ENCODE measurements around the gene ST14. TPM values are rescaled to one million over a fixed set of nuclear protein-coding genes. Genes with fewer than 3 reads are reported as not detected.

ST14 gene
- total and polyA plus RNA-seq, 2 donors: 13.7 to 28.6 TPM

- peak overlapping the region in 1 of 2 donors; percentile 45 for H3K27ac ChIP-seq (ENCODE audit: low read depth in 1 of 2, low read length in 1 of 2)
- H3K27me3 ChIP-seq (ENCODE audit: control insufficient read depth in 2 of 2, insufficient read depth in 1 of 2, low read length in 1 of 2): no peaks in the 10 kb centered on the region
- peaks cover 0 to 43% of the 10 kb centered on the region in 2 donors for H3K4me1 ChIP-seq (ENCODE audit: control insufficient read depth in 2 of 2, insufficient read depth in 2 of 2, low read length in 2 of 2)
- no peak overlapping the region for H3K4me3 ChIP-seq (ENCODE audit: low read length in 2 of 2)
- 97% methylated on average over 10 of the region's 10 CpGs for WGBS
- DNase-seq (ENCODE audit: low read depth in 6 of 9, low spot score in 9 of 9): no peak
- H3K9me3 ChIP-seq (ENCODE audit: control insufficient read depth in 2 of 2, insufficient read depth in 1 of 2, low read length in 1 of 2): no peaks in the 10 kb centered on the region
- no peaks in the 10 kb centered on the region for H3K36me3 ChIP-seq (ENCODE audit: control insufficient read depth in 2 of 2, insufficient read depth in 2 of 2, low read length in 1 of 2)
Measured at GRCh38 chr11:130177782-130178181, 18.2 kb downstream of the ST14 start.

- H3K36me3 ChIP-seq (ENCODE audit: control insufficient read depth in 2 of 2, insufficient read depth in 2 of 2, low read length in 1 of 2): no peaks in the 10 kb centered on the region
- no peaks in the 10 kb centered on the region for H3K27me3 ChIP-seq (ENCODE audit: control insufficient read depth in 2 of 2, insufficient read depth in 1 of 2, low read length in 1 of 2)
- WGBS: 82% methylated on average over 16 of the region's 16 CpGs
- peak overlapping the region; percentile 42 to 80 for H3K27ac ChIP-seq (ENCODE audit: low read depth in 1 of 2, low read length in 1 of 2)
- no peaks in the 10 kb centered on the region for H3K9me3 ChIP-seq (ENCODE audit: control insufficient read depth in 2 of 2, insufficient read depth in 1 of 2, low read length in 1 of 2)
- DNase-seq (ENCODE audit: low read depth in 6 of 9, low spot score in 9 of 9): peak in 1 of 9 donors; percentile 22
- H3K4me1 ChIP-seq (ENCODE audit: control insufficient read depth in 2 of 2, insufficient read depth in 2 of 2, low read length in 2 of 2): peaks cover 0 to 43% of the 10 kb centered on the region in 2 donors
- H3K4me3 ChIP-seq (ENCODE audit: low read length in 2 of 2): no peak overlapping the region
Measured at GRCh38 chr11:130178441-130179339, 19.1 kb downstream of the ST14 start.

GRCh38 chr11:130179396-130180306, 20.1 kb downstream of the ST14 start:
- H3K9me3 ChIP-seq (ENCODE audit: control insufficient read depth in 2 of 2, insufficient read depth in 1 of 2, low read length in 1 of 2): no peaks in the 10 kb centered on the region
- no peak overlapping the region for H3K4me3 ChIP-seq (ENCODE audit: low read length in 2 of 2)
- no peaks in the 10 kb centered on the region for H3K36me3 ChIP-seq (ENCODE audit: control insufficient read depth in 2 of 2, insufficient read depth in 2 of 2, low read length in 1 of 2)
- 93% methylated on average over 21 of the region's 21 CpGs for WGBS
- no peaks in the 10 kb centered on the region for H3K27me3 ChIP-seq (ENCODE audit: control insufficient read depth in 2 of 2, insufficient read depth in 1 of 2, low read length in 1 of 2)
- peak overlapping the region; percentile 42 to 80 for H3K27ac ChIP-seq (ENCODE audit: low read depth in 1 of 2, low read length in 1 of 2)
- DNase-seq (ENCODE audit: low read depth in 6 of 9, low spot score in 9 of 9): no peak
- peaks cover 0 to 43% of the 10 kb centered on the region in 2 donors for H3K4me1 ChIP-seq (ENCODE audit: control insufficient read depth in 2 of 2, insufficient read depth in 2 of 2, low read length in 2 of 2)

- no peaks in the 10 kb centered on the region for H3K9me3 ChIP-seq (ENCODE audit: control insufficient read depth in 2 of 2, insufficient read depth in 1 of 2, low read length in 1 of 2)
- DNase-seq (ENCODE audit: low read depth in 6 of 9, low spot score in 9 of 9): no peak
- peaks cover 0 to 43% of the 10 kb centered on the region in 2 donors for H3K4me1 ChIP-seq (ENCODE audit: control insufficient read depth in 2 of 2, insufficient read depth in 2 of 2, low read length in 2 of 2)
- no peaks in the 10 kb centered on the region for H3K27me3 ChIP-seq (ENCODE audit: control insufficient read depth in 2 of 2, insufficient read depth in 1 of 2, low read length in 1 of 2)
- H3K36me3 ChIP-seq (ENCODE audit: control insufficient read depth in 2 of 2, insufficient read depth in 2 of 2, low read length in 1 of 2): no peaks in the 10 kb centered on the region
- 88% methylated on average over 4 of the region's 4 CpGs for WGBS
- H3K27ac ChIP-seq (ENCODE audit: low read depth in 1 of 2, low read length in 1 of 2): peak overlapping the region; percentile 64 to 79
- H3K4me3 ChIP-seq (ENCODE audit: low read length in 2 of 2): no peak overlapping the region
Measured at GRCh38 chr11:130180491-130180890, 20.9 kb downstream of the ST14 start.

- no peak overlapping the region for H3K4me3 ChIP-seq (ENCODE audit: low read length in 2 of 2)
- peaks cover 0 to 43% of the 10 kb centered on the region in 2 donors for H3K4me1 ChIP-seq (ENCODE audit: control insufficient read depth in 2 of 2, insufficient read depth in 2 of 2, low read length in 2 of 2)
- WGBS: 89% methylated on average over 8 of the region's 8 CpGs
- peak overlapping the region; percentile 79 to 84 for H3K27ac ChIP-seq (ENCODE audit: low read depth in 1 of 2, low read length in 1 of 2)
- no peak for DNase-seq (ENCODE audit: low read depth in 6 of 9, low spot score in 9 of 9)
- H3K27me3 ChIP-seq (ENCODE audit: control insufficient read depth in 2 of 2, insufficient read depth in 1 of 2, low read length in 1 of 2): no peaks in the 10 kb centered on the region
- no peaks in the 10 kb centered on the region for H3K9me3 ChIP-seq (ENCODE audit: control insufficient read depth in 2 of 2, insufficient read depth in 1 of 2, low read length in 1 of 2)
- no peaks in the 10 kb centered on the region for H3K36me3 ChIP-seq (ENCODE audit: control insufficient read depth in 2 of 2, insufficient read depth in 2 of 2, low read length in 1 of 2)
Measured at GRCh38 chr11:130180896-130181294, 21.3 kb downstream of the ST14 start.

GRCh38 chr11:130181295-130182272, 22.0 kb downstream of the ST14 start:
- peak in 7 of 9 donors; percentile 4 to 54 (median 25) for DNase-seq (ENCODE audit: low read depth in 6 of 9, low spot score in 9 of 9)
- 81% methylated on average over 11 of the region's 11 CpGs for WGBS

GRCh38 chr11:130183878-130184610, 24.5 kb downstream of the ST14 start:
- no peak for DNase-seq (ENCODE audit: low read depth in 6 of 9, low spot score in 9 of 9)
- H3K9me3 ChIP-seq (ENCODE audit: control insufficient read depth in 2 of 2, insufficient read depth in 1 of 2, low read length in 1 of 2): no peaks in the 10 kb centered on the region
- no peaks in the 10 kb centered on the region for H3K36me3 ChIP-seq (ENCODE audit: control insufficient read depth in 2 of 2, insufficient read depth in 2 of 2, low read length in 1 of 2)
- no peak overlapping the region for H3K4me3 ChIP-seq (ENCODE audit: low read length in 2 of 2)
- H3K27me3 ChIP-seq (ENCODE audit: control insufficient read depth in 2 of 2, insufficient read depth in 1 of 2, low read length in 1 of 2): no peaks in the 10 kb centered on the region
- H3K4me1 ChIP-seq (ENCODE audit: control insufficient read depth in 2 of 2, insufficient read depth in 2 of 2, low read length in 2 of 2): peaks cover 0 to 35% of the 10 kb centered on the region in 2 donors
- WGBS: 94% methylated on average over 11 of the region's 11 CpGs
- H3K27ac ChIP-seq (ENCODE audit: low read depth in 1 of 2, low read length in 1 of 2): no peak overlapping the region

More at GRCh38 chr11:130181295-130182272, 22.0 kb downstream of the ST14 start:
- H3K4me3 ChIP-seq (ENCODE audit: low read length in 2 of 2): no peak overlapping the region
- H3K9me3 ChIP-seq (ENCODE audit: control insufficient read depth in 2 of 2, insufficient read depth in 1 of 2, low read length in 1 of 2): no peaks in the 10 kb centered on the region
- no peaks in the 10 kb centered on the region for H3K36me3 ChIP-seq (ENCODE audit: control insufficient read depth in 2 of 2, insufficient read depth in 2 of 2, low read length in 1 of 2)
- H3K27me3 ChIP-seq (ENCODE audit: control insufficient read depth in 2 of 2, insufficient read depth in 1 of 2, low read length in 1 of 2): no peaks in the 10 kb centered on the region
- H3K4me1 ChIP-seq (ENCODE audit: control insufficient read depth in 2 of 2, insufficient read depth in 2 of 2, low read length in 2 of 2): peaks cover 0 to 43% of the 10 kb centered on the region in 2 donors
- peak overlapping the region; percentile 79 to 84 for H3K27ac ChIP-seq (ENCODE audit: low read depth in 1 of 2, low read length in 1 of 2)

GRCh38 chr11:130187096-130187495, 27.5 kb downstream of the ST14 start:
- WGBS: 98% methylated on average over 13 of the region's 13 CpGs
- peaks cover 0 to 4% of the 10 kb centered on the region in 2 donors for H3K4me1 ChIP-seq (ENCODE audit: control insufficient read depth in 2 of 2, insufficient read depth in 2 of 2, low read length in 2 of 2)
- no peak for DNase-seq (ENCODE audit: low read depth in 6 of 9, low spot score in 9 of 9)
- no peak overlapping the region for H3K4me3 ChIP-seq (ENCODE audit: low read length in 2 of 2)
- no peak overlapping the region for H3K27ac ChIP-seq (ENCODE audit: low read depth in 1 of 2, low read length in 1 of 2)
- H3K36me3 ChIP-seq (ENCODE audit: control insufficient read depth in 2 of 2, insufficient read depth in 2 of 2, low read length in 1 of 2): no peaks in the 10 kb centered on the region
- no peaks in the 10 kb centered on the region for H3K27me3 ChIP-seq (ENCODE audit: control insufficient read depth in 2 of 2, insufficient read depth in 1 of 2, low read length in 1 of 2)
- no peaks in the 10 kb centered on the region for H3K9me3 ChIP-seq (ENCODE audit: control insufficient read depth in 2 of 2, insufficient read depth in 1 of 2, low read length in 1 of 2)
